GM12801 (cell line): ENCODE results near the gene NBPF3.

ENCODE experiments used
- TF ChIP-seq, protein P1 (sequence below): IDR thresholded peaks from one replicate; pipeline ENCODE4 v1.5.1; 2011; ENCODE audit warnings: control low read depth; ENCODE audit not compliant: insufficient read length; ENCODE audit errors: extremely low read depth

The NBPF3 gene, protein sequence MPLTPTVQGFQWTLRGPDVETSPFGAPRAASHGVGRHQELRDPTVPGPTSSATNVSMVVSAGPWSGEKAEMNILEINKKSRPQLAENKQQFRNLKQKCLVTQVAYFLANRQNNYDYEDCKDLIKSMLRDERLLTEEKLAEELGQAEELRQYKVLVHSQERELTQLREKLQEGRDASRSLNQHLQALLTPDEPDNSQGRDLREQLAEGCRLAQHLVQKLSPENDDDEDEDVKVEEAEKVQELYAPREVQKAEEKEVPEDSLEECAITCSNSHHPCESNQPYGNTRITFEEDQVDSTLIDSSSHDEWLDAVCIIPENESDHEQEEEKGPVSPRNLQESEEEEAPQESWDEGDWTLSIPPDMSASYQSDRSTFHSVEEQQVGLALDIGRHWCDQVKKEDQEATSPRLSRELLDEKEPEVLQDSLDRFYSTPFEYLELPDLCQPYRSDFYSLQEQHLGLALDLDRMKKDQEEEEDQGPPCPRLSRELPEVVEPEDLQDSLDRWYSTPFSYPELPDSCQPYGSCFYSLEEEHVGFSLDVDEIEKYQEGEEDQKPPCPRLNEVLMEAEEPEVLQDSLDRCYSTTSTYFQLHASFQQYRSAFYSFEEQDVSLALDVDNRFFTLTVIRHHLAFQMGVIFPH

DNA sequence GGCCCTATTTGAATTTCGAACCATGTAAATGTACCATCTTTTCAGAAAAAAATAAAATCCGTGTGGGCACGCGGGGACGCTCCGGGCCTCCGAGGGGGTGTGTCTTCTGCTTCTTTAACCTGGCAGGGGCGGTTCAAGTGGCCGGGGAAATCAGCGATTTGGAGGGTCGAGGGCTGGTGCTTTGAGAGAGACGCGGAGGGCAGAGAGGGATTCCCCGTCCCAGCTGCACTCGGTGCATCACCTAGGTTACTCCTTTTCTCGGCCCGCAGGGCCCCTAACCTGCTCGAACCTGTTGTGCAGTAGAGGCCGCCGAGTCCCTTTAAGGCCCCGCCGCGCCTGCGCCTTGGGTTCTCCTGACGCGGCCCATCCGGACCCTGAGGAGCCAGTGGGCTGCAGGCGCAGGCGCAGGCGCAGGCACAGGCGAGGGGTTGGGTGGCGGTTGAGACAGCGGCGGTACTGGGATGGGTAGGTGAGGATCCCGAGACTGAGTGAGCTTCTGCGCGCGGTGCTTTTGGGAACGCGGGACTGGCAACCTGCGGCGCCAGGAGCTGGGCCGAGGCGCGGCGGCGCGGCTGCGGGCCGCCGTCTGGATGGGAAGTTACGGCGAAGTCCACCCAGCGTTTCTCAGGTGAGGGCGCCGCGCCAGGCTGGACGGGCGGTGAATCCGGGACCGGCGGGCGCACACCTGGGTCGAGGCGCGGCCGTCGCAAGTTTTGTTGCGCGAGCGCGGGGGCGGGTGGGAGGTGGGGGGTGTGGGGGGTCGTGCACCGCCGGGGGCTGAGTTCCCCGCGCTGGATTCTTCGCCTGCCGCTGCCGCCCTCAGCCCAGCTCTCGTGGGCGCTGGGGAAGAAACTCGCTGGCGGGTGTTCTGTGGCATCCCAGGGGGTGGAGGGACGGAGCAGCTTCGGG, at the start of gene NBPF3:
Gene NBPF3, plus strand, starts transcription at position 417 of the 909 bp plus-strand sequence. CDS start 4,950 bp downstream, outside the sequence.
- TF ChIP-seq, protein P1, sequence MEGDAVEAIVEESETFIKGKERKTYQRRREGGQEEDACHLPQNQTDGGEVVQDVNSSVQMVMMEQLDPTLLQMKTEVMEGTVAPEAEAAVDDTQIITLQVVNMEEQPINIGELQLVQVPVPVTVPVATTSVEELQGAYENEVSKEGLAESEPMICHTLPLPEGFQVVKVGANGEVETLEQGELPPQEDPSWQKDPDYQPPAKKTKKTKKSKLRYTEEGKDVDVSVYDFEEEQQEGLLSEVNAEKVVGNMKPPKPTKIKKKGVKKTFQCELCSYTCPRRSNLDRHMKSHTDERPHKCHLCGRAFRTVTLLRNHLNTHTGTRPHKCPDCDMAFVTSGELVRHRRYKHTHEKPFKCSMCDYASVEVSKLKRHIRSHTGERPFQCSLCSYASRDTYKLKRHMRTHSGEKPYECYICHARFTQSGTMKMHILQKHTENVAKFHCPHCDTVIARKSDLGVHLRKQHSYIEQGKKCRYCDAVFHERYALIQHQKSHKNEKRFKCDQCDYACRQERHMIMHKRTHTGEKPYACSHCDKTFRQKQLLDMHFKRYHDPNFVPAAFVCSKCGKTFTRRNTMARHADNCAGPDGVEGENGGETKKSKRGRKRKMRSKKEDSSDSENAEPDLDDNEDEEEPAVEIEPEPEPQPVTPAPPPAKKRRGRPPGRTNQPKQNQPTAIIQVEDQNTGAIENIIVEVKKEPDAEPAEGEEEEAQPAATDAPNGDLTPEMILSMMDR = no peak

DNA sequence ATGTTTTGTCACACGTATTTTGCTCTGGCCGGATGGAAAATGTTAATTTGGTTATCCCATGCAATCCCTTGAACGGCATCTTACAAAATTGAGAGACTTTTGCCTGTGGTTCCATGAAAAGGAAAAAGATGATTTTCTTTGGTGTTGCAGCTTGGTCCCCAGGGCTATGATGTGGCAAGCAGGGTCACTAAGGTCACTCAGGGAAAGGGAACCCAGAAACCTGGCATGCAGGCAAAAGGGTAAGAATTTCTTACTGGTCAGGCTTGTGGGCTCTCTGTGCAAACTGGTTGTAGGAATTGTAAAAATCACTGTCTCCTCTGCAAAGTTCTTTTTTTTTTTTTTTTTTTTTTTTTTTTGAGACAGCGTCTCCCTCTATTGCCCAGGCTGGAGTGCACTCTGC, 48.4 kb upstream of the NBPF3 start:
- TF ChIP-seq, protein P1 = no peak

DNA sequence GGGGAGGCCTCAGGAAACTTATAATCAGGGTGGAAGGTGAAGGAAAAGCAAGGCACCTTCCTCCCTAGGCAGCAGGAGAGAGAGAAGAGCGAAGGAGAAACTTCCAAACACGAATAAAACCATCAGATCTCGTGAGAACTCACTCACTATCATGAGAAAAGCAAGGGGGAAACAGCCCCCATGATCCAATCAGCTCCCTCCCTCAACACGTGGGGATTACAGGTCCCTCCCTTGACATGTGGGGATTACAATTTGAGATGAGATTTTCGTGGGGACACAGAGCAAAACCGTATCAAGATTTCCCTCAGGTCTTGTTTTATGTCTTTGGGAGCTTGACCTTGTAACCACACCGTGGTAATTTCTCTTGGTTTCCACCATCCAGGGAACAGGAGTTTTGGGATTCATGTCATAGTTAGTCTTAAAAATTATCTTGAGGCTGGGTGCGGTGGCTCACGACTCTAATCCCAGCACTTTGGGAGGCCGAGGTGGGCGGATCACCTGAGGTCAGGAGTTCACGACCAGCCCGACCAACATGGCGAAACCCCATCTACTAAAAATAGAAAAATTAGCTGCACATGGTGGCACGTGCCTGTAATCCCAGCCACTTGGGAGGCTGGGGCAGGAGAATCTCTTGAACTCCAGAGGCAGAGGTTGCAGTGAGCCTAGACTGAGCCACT, 47.2 kb upstream of the NBPF3 start:
- TF ChIP-seq, protein P1 = no peak

DNA sequence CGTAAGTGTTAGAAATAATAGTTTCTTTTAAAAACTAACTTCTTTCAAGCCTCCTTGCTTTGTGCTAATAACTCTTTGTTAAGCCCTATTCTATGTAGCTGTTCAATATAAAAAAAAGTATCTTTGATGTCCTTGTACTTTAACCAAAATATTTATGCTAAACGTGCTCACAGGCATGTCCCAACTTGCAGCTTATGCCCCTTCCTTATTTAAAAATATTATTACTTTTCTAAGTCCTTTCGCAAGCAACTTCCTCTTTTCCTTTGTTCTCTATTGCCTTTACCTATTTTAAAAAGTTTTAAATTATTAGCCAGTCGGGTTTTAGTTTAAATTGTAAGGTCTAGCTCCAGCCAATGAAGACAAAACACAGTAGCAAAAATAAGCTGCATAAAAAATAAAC, 43.4 kb upstream of the NBPF3 start:
- TF ChIP-seq, protein P1 = no peak

DNA sequence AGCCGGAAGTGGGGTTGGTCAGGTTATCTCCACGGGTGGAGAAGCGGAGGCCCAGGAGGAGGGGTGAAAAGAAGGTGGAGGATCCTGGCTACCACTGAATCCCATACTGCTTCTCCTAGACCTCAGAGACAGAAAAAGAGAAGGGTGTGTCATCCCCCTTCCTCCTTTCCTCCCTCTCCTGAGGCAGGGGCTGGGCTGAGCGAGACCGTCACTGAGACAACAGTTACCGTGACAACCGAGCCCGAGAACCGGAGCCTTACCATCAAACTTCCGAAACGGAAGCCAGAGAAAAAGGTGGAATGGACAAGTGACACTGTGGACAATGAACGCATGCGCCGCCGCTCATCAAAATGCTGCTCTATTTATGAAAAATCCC, 42.1 kb upstream of the NBPF3 start:
- TF ChIP-seq, protein P1 = no peak

DNA sequence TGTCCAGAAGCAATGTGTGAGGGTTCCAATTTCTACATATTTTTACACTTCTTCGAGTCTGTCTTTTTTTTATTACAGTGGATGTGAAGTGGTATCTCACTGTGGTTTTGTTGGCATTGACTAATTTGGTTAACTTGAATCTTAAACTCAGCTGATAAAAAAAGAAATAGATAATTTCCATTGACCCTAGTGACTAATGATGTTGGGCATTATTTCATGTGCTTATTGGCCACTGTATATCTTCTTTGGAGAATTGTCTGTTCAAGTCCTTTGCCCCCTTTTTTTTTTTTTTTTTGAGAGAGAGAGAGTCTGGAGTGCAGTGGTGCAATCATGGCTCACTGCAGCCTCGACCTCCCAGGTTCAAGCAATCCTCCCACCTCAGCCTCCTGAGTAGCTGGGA, 33.3 kb upstream of the NBPF3 start:
- TF ChIP-seq, protein P1 = no peak

DNA sequence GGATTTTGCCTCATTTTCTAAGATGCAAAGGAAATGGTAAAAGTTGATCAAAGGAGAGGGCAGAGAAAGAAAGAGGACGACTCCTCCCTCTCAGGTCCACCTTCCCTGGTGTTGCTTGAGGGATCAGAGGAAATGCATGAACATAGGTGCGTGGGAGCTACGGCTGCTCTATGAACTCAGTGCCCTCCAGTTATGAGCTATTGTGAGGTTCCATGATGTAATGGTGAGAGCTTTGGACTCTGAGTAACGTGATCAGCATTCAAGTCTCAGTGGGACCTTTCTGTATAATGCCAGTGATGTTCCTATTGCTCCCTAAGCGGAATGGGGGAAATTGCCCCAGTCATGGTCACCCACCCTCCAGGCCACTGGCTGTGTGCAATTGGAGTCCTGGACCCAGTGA, 25.9 kb upstream of the NBPF3 start:
- TF ChIP-seq, protein P1 = no peak
